Right lobe of liver (tissue), 6 donors: ENCODE measurements around the gene CAMK4. TPM values are rescaled to one million over a fixed set of nuclear protein-coding genes. Genes with fewer than 3 reads are reported as not detected.
"Not testable (repeated sequence)": the region's sequence is repeated elsewhere in the genome, so short reads cannot be mapped to it uniquely, and the experiment has no call there.

Experiments used
- ATAC-seq, 4 donors: fragments of 200-7000 bp; cut with Tn5 transposase; one replicate each; pipeline ENCODE4 v1.9.1; 2020; ENCODE audit warnings: mild to moderate bottlenecking in 4 of 4, moderate library complexity in 4 of 4
- DNase-seq, 3 donors: peaks; one replicate each; pipeline ENCODE4 v3.0.0-alpha.2; 2020
- H3K27ac ChIP-seq, 3 donors: fragments of 200-600 bp; one replicate each; pipeline ENCODE4 v1.8.0; 2022
- H3K27me3 ChIP-seq, 2 donors: fragments of 200-600 bp; one replicate each; pipeline ENCODE4 v1.8.0; 2022
- H3K36me3 ChIP-seq, 4 donors: fragments of 200-600 bp; sonication (generic) in 1 of 4; one replicate each; pipeline versions ENCODE4 v1.5.1 to v1.8.0; 2017 to 2022; ENCODE audit warnings: control low read depth in 1 of 4
- H3K4me1 ChIP-seq, 4 donors: fragments of 200-600 bp; sonication (generic) in 1 of 4; one replicate each; pipeline versions ENCODE4 v1.5.1 to v1.8.0; 2017 to 2022; ENCODE audit warnings: control low read depth in 1 of 4
- H3K4me3 ChIP-seq, 3 donors: fragments of 200-600 bp; one replicate each; pipeline ENCODE4 v1.8.0; 2022
- H3K9me3 ChIP-seq, 4 donors: fragments of 200-600 bp; sonication (generic) in 1 of 4; one replicate each; pipeline versions ENCODE4 v1.5.1 to v1.8.0; 2017 to 2022; ENCODE audit warnings: control low read depth in 1 of 4
- CTCF ChIP-seq, 4 donors: fragments of 200-600 bp in 3 of 4; fragments of 450-650 bp in 1 of 4; IDR thresholded peaks; one replicate each; pipeline versions ENCODE4 v1.5.1 to v1.8.0; 2016 to 2022; ENCODE audit warnings: antibody characterized with exemption in 4 of 4, mild to moderate bottlenecking in 2 of 4
- POLR2A ChIP-seq: fragments of 450-650 bp; IDR thresholded peaks from one replicate; pipeline ENCODE4 v1.6.1; 2017; ENCODE audit warnings: antibody characterized with exemption, mild to moderate bottlenecking
- WGBS: methylation state at CpG from one replicate; pipeline ENCODE4 v1.1.6; 2018; ENCODE audit warnings: low coverage, low lambda C conversion rate; ENCODE audit not compliant: insufficient coverage; ENCODE audit errors: missing lambda C conversion rate; 5-methylcytosine and 5-hydroxymethylcytosine counted together
- intact Hi-C, 2 donors: fragments of 100-400 bp; cut with DNase I; formaldehyde crosslinking; loops; one replicate each; pipeline versions ENCODE4 v1.11.2 to v1.14.1; 2022
- total RNA-seq, 6 experiments: library from RNA; depleted of rRNA in 2 of 6; stranded (reverse); fragments of >200 nt in 2 of 6; fragmentation: NEBNext Ultra II Directional in 3 of 6; extraction: Animal tissue kit (Norgen Biotek cat#: 25700) in 3 of 6; gene quantifications; one replicate each; pipeline versions ENCODE4 v1.1.0 to v1.2.4, GENCODE V29; 2016 to 2023
- donor health status: DM: no; HTN: yes; CAD: no.
- donor health status: DM: no; HTN: no; CAD: no.
- donor health status: DM: no; HTN: no; CAD: no.
- donor health status: DM: no; HTN: yes; CAD: no.
- donor health status: DM: no; HTN: yes; CAD: no.

CAMK4 gene
- total RNA-seq, 6 experiments from 2014 or later, result 0.81 to 4.3 (median 1.3) TPM

- Histone ChIP-seq H3K9me3 (no peaks in the 10 kb centered on the region), H3K27me3 (no peaks in the 10 kb centered on the region), H3K4me3 (no peak overlapping the region), H3K27ac (no peak overlapping the region), H3K4me1 (no peaks in the 10 kb centered on the region), H3K36me3 (no peaks in the 10 kb centered on the region)
- DNase-seq (peak in 1 of 3 donors; percentile 49), ATAC-seq (peak in 1 of 4 donors; percentile 67)
- 35% methylated on average over 3 of the region's 3 CpGs for WGBS
- intact Hi-C loops, result no loop called here
- no peak for TF ChIP-seq CTCF (IDR thresholded peaks at IDR 0.05)
- no peak for TF ChIP-seq POLR2A
These were observed 72.4 kb downstream of the CAMK4 start for GRCh38 chr5:111296570-111296969.

DNA sequence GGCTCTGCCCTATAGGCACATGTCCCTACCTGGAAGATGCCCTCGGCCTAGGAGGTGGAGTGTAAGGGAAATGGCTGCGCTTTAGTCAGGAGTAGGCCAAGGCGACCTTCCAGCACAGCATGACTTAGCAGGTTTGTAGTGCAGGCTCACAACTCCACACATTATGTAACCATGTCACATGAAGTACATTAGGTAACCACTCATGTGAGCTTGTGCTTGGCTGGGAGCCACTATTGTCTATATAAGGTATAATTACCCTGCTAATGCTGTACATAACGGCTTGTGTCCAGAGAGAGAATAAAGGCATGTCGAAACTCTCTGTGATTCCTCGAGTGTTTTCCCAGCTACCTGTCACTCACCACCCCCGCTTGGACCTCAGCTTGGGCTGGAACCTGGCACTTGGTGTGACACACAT lies 74.9 kb downstream of the CAMK4 start:
- no peak for ATAC-seq
- H3K9me3 ChIP-seq, result no peaks in the 10 kb centered on the region
- no peaks in the 10 kb centered on the region for H3K27me3 ChIP-seq
- 93% methylated on average over 3 of the region's 7 CpGs for WGBS
- intact Hi-C loops, result no loop called here
- H3K27ac ChIP-seq, result no peak overlapping the region
- H3K36me3 ChIP-seq, result no peaks in the 10 kb centered on the region
- no peak for TF ChIP-seq POLR2A
- TF ChIP-seq CTCF (IDR thresholded peaks at IDR 0.05), result no peak
- H3K4me3 ChIP-seq, result no peak overlapping the region
- H3K4me1 ChIP-seq, result no peaks in the 10 kb centered on the region
- DNase-seq, result no peak

DNA sequence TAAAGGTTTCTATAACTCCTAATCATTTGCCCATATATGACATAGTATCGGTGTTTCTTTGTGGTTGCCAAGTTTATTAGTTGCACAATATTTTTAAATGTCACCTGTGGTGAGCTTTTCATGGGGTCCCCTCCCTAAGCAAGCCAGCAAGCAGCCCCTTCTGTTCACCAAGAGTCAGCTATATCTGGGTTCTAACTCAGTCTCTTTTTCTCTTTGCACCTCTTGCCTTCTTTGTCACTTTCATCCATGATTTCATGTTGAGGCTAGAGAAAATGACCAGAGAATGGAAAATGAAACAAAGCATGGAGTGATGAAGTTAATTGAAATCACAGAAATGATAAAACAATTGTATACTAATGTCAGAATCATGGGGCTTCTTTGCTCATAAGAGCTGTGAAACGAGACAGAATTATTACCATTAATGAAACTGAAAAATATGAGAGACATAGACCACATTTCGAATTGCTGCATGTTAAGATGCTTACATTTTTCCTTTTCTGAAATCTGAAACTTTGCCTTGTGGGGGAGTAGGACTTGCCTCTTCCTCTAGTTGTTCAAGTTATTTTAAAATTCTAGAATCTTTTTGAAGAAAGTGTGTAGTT lies 75.7 kb downstream of the CAMK4 start:
- intact Hi-C loops, result no loop called here
- H3K27ac ChIP-seq, result no peak overlapping the region

DNA sequence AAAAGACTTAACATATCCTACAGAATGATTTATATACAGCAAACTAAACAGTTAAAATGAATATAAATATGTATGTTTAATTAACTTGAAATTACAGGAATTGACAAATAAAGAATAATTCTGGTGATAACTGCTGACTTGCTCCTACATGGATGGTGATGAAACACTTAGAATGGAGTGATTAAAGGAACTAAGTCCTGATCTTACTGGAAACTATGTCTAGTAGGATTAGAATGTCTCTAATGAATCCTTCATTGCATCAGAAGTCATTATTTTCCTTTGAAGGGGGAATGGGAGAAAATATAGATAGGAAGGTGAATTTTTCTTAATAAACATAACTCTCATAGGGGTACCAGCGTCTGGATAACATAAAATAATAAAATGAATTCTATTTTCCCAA lies 77.1 kb downstream of the CAMK4 start:
- DNase-seq (no peak), ATAC-seq (no peak)
- no peaks in the 10 kb centered on the region for H3K27me3 ChIP-seq
- intact Hi-C loops, result no loop called here
- H3K36me3 ChIP-seq, result no peaks in the 10 kb centered on the region
- TF ChIP-seq CTCF (IDR thresholded peaks at IDR 0.05), result no peak
- no peak for TF ChIP-seq POLR2A
- 20% methylated on average over 1 of the region's 1 CpG for WGBS
- no peaks in the 10 kb centered on the region for H3K9me3 ChIP-seq
- no peak overlapping the region for H3K27ac ChIP-seq
- H3K4me3 ChIP-seq, result no peak overlapping the region
- no peaks in the 10 kb centered on the region for H3K4me1 ChIP-seq

More for the DNA sequence above, 75.7 kb downstream of the CAMK4 start:
- WGBS, result 59% methylated on average over 3 of the region's 3 CpGs
- TF ChIP-seq CTCF (IDR thresholded peaks at IDR 0.05), result no peak
- TF ChIP-seq POLR2A, result no peak
- H3K4me3 ChIP-seq, result no peak overlapping the region
- H3K36me3 ChIP-seq, result no peaks in the 10 kb centered on the region
- H3K9me3 ChIP-seq, result no peaks in the 10 kb centered on the region
- no peaks in the 10 kb centered on the region for H3K4me1 ChIP-seq
- no peak for ATAC-seq
- no peak for DNase-seq
- no peaks in the 10 kb centered on the region for H3K27me3 ChIP-seq

DNA sequence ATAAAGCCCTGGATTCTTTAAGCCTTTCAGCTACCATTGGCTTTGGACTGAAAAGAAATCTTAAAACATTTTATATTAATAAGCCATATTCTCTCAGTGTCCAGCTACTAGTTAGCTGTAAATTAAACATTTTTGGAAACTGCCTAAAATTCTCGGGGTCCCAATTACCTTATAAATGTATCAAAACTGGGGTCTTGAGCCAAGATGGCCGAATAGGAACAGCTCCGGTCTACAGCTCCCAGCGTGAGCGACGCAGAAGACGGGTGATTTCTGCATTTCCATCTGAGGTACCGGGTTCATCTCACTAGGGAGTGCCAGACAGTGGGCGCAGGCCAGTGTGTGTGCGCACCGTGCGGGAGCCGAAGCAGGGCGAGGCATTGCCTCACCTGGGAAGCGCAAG lies 77.9 kb downstream of the CAMK4 start:
- H3K4me3 ChIP-seq, H3K27me3 ChIP-seq, H3K9me3 ChIP-seq, H3K4me1 ChIP-seq, ATAC-seq, intact Hi-C loops, H3K27ac ChIP-seq, H3K36me3 ChIP-seq, DNase-seq: not testable (repeated sequence)
- 76% methylated on average over 8 of the region's 15 CpGs for WGBS
